ENCODE results near the gene CNTNAP5.

GRCh38 chr2:124301915-124302314 is 276.8 kb downstream of the CNTNAP5 start:
- TF ChIP-seq ZNF274 (IDR thresholded peaks at IDR 0.05; ENCODE audit: low read depth, low read length) (no peak), YY1 (IDR thresholded peaks at IDR 0.05; ENCODE audit: insufficient read depth, insufficient read length) (no peak)
